PC-9 (cell line): ENCODE measurements around the gene CHST15. TPM values are rescaled to one million over a fixed set of nuclear protein-coding genes. Genes with fewer than 3 reads are reported as not detected.

Source experiments
- BruUV-seq: library from RNA; stranded (reverse); fragments of 400-500 nt; replicated peaks from 2 replicates; lab custom pipeline; 2021; lab: Mats Ljungman, UMichigan
- CTCF ChIA-PET: fragments of 300-600 bp; sonication (Branson Sonifier 250); formaldehyde crosslinking; loops from one replicate; lab custom pipeline; 2022; ENCODE audit warnings: antibody characterized with exemption; lab: Charles Lee
- POLR2A ChIA-PET: fragments of 300-600 bp; sonication (Branson Sonifier 250); formaldehyde crosslinking; loops from one replicate; lab custom pipeline; 2022; ENCODE audit warnings: antibody characterized with exemption; ENCODE audit not compliant: unreplicated experiment; lab: Charles Lee
- DNase-seq, 2 experiments: peaks; one replicate each; pipeline versions ENCODE4 v3.0.0 to v3.0.0-alpha.2; 2015 to 2022; ENCODE audit warnings: mixed read lengths in 1 of 2
- H2AFZ ChIP-seq: fragments of 200-600 bp; sonication (generic); 2 replicates; pipeline ENCODE4 v1.8.1; 2017; ENCODE audit warnings: antibody characterized with exemption
- H3F3A ChIP-seq: fragments of 200-600 bp; sonication (generic); 2 replicates; pipeline ENCODE4 v1.8.1; 2017; ENCODE audit warnings: antibody characterized with exemption, mild to moderate bottlenecking, low read depth; ENCODE audit not compliant: insufficient read depth
- H3K27ac ChIP-seq: fragments of 200-600 bp; sonication (generic); 2 replicates; pipeline ENCODE4 v1.6.1; 2016; ENCODE audit warnings: mixed run types
- H3K27me3 ChIP-seq: fragments of 200-600 bp; sonication (generic); 2 replicates; pipeline ENCODE4 v1.6.1; 2016; ENCODE audit warnings: low read depth, mixed run types; ENCODE audit not compliant: insufficient read depth
- H3K36me3 ChIP-seq: fragments of 200-600 bp; sonication (generic); 2 replicates; pipeline ENCODE4 v1.6.1; 2016; ENCODE audit warnings: low read depth, mixed run types
- H3K4me1 ChIP-seq: fragments of 200-600 bp; sonication (generic); replicated peaks from 2 replicates; pipeline ENCODE4 v1.6.1; 2016; ENCODE audit warnings: mixed run types; ENCODE audit not compliant: insufficient read depth
- H3K4me2 ChIP-seq: fragments of 200-600 bp; sonication (generic); 2 replicates; pipeline ENCODE4 v1.6.1; 2017; ENCODE audit warnings: mixed run types
- H3K4me3 ChIP-seq: fragments of 200-600 bp; sonication (generic); 2 replicates; pipeline ENCODE4 v1.6.1; 2016; ENCODE audit warnings: mixed run types
- H3K79me2 ChIP-seq: fragments of 200-600 bp; sonication (generic); 2 replicates; pipeline ENCODE4 v1.6.1; 2017; ENCODE audit warnings: low read depth, mixed run types
- H3K9me2 ChIP-seq: fragments of 200-600 bp; sonication (generic); 2 replicates; pipeline ENCODE4 v1.8.1; 2017; ENCODE audit warnings: mild to moderate bottlenecking; ENCODE audit not compliant: insufficient read depth
- H3K9me3 ChIP-seq: fragments of 200-600 bp; sonication (generic); 2 replicates; pipeline ENCODE4 v1.8.1; 2016; ENCODE audit warnings: low read depth; ENCODE audit not compliant: insufficient read depth
- H4K20me1 ChIP-seq: fragments of 200-600 bp; sonication (generic); 2 replicates; pipeline ENCODE4 v1.8.1; 2017; ENCODE audit not compliant: insufficient read depth
- EZH2 ChIP-seq: fragments of 200-600 bp; sonication (generic); IDR thresholded peaks from 2 replicates; pipeline ENCODE4 v1.8.0; 2017; ENCODE audit warnings: antibody characterized with exemption, low read depth
- intact Hi-C: fragments of 100-400 bp; cut with micrococcal nuclease; formaldehyde crosslinking; loops from one replicate; pipeline ENCODE4 v1.10.0; 2022; ENCODE audit not compliant: unreplicated experiment
- total RNA-seq: library from RNA; stranded (reverse); gene quantifications from 2 replicates; pipeline ENCODE4 v1.2.3, GENCODE V29; 2021
- TF ChIP-seq, protein P1 (sequence below): fragments of 200-600 bp; sonication (generic); conservative IDR thresholded peaks from 2 replicates; pipeline ENCODE4 v1.6.1; 2017; ENCODE audit warnings: mixed run types, antibody characterized with exemption, mild to moderate bottlenecking, moderate library complexity

Gene CHST15
- total RNA-seq, 1 experiment from 2014 or later, result 24.6 TPM

- H2AFZ ChIP-seq, result no peak overlapping the region
- H3K4me1 ChIP-seq, result no peaks in the 10 kb centered on the region
- H3K36me3 ChIP-seq, result 0 out of 2 replicates have a peak, but pooled peaks cover 5% of the 10 kb centered on the region
- H3K9me3 ChIP-seq, result no peaks in the 10 kb centered on the region
- H3F3A ChIP-seq, result no peaks in the 10 kb centered on the region
- no peak overlapping the region for H3K4me3 ChIP-seq
- intact Hi-C loops, result no loop called here
- no peaks in the 10 kb centered on the region for H4K20me1 ChIP-seq
- no peaks in the 10 kb centered on the region for H3K27me3 ChIP-seq
- H3K4me2 ChIP-seq, result no peak overlapping the region
- CTCF ChIA-PET, result no interaction called here
- H3K9me2 ChIP-seq, result no peaks in the 10 kb centered on the region
- POLR2A ChIA-PET, result no interaction called here
- no peak for DNase-seq
- H3K27ac ChIP-seq, result no peak overlapping the region
- no TSS peak for BruUV-seq
- H3K79me2 ChIP-seq, result no peaks in the 10 kb centered on the region
- TF ChIP-seq, protein P1, sequence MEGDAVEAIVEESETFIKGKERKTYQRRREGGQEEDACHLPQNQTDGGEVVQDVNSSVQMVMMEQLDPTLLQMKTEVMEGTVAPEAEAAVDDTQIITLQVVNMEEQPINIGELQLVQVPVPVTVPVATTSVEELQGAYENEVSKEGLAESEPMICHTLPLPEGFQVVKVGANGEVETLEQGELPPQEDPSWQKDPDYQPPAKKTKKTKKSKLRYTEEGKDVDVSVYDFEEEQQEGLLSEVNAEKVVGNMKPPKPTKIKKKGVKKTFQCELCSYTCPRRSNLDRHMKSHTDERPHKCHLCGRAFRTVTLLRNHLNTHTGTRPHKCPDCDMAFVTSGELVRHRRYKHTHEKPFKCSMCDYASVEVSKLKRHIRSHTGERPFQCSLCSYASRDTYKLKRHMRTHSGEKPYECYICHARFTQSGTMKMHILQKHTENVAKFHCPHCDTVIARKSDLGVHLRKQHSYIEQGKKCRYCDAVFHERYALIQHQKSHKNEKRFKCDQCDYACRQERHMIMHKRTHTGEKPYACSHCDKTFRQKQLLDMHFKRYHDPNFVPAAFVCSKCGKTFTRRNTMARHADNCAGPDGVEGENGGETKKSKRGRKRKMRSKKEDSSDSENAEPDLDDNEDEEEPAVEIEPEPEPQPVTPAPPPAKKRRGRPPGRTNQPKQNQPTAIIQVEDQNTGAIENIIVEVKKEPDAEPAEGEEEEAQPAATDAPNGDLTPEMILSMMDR, result no peak
- TF ChIP-seq EZH2, result no peak
Observed at GRCh38 chr10:124039483-124040013, 53.9 kb downstream of the CHST15 start.

GRCh38 chr10:124037784-124038183 lies 55.6 kb downstream of the CHST15 start:
- no peak overlapping the region for H3K27ac ChIP-seq
- BruUV-seq, result no TSS peak
- TF ChIP-seq, protein P1, result no peak
- TF ChIP-seq EZH2, result no peak

DNA sequence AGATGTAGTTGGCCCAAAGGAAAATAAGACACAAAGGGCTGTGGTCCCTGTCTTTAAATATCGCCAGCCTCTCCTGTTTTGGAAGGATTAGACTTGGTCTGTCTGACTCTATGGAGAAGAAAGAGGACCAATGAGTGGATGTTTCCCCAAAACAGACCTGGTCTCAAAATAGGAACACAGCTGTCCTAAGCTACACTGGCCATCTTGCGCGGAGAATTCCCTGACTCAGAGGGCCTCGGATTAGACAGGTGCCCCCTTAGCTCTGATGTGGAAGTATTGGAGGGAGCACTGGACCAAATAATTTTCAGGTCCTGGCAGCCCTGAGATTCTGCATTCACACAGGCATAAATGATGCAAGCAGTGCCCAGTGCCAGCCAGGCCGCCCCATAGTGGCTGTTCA lies 56.1 kb downstream of the CHST15 start:
- Histone ChIP-seq H3K79me2 (no peaks in the 10 kb centered on the region), H3K9me3 (no peaks in the 10 kb centered on the region), H2AFZ (no peak overlapping the region), H3K4me2 (no peak overlapping the region), H3F3A (no peaks in the 10 kb centered on the region), H3K27ac (no peak overlapping the region), H3K36me3 (0 out of 2 replicates have a peak, but pooled peaks cover 5% of the 10 kb centered on the region), H3K4me1 (no peaks in the 10 kb centered on the region), H3K9me2 (no peaks in the 10 kb centered on the region), H4K20me1 (no peaks in the 10 kb centered on the region), H3K27me3 (no peaks in the 10 kb centered on the region), H3K4me3 (no peak overlapping the region)
- intact Hi-C loops, result no loop called here
- DNase-seq, result no peak
- POLR2A ChIA-PET, result no interaction called here
- CTCF ChIA-PET, result no interaction called here
- TF ChIP-seq, protein P1, result no peak
- no TSS peak for BruUV-seq

More at GRCh38 chr10:124037784-124038183, 55.6 kb downstream of the CHST15 start:
- H3K9me3 ChIP-seq, result no peaks in the 10 kb centered on the region
- H3K79me2 ChIP-seq, result no peaks in the 10 kb centered on the region
- H3K4me3 ChIP-seq, result no peak overlapping the region
- intact Hi-C loops, result no loop called here
- H2AFZ ChIP-seq, result no peak overlapping the region
- ChIA-PET POLR2A (no interaction called here), CTCF (no interaction called here)
- 0 out of 2 replicates have a peak, but pooled peaks cover 5% of the 10 kb centered on the region for H3K36me3 ChIP-seq
- H3K27me3 ChIP-seq, result no peaks in the 10 kb centered on the region
- no peaks in the 10 kb centered on the region for H3K4me1 ChIP-seq
- no peaks in the 10 kb centered on the region for H3K9me2 ChIP-seq
- H3F3A ChIP-seq, result no peaks in the 10 kb centered on the region
- no peak overlapping the region for H3K4me2 ChIP-seq
- H4K20me1 ChIP-seq, result no peaks in the 10 kb centered on the region
- DNase-seq, result no peak
